Thoracic aorta (tissue), 2 donors: ENCODE measurements around the gene SEMA6D. TPM values are rescaled to one million over a fixed set of nuclear protein-coding genes. Genes with fewer than 3 reads are reported as not detected.

Experiments used
- ATAC-seq: fragments of 150-250 bp; one replicate; pipeline ENCODE4 v1.8.0; 2017; ENCODE audit warnings: low read depth; ENCODE audit not compliant: insufficient number of reproducible peaks, low FRiP score
- DNase-seq: peaks from one replicate; pipeline ENCODE4 v3.0.0-alpha.2; 2020; ENCODE audit warnings: low spot score
- H3K27ac ChIP-seq, 2 donors: fragments of 200-600 bp; sonication (generic); 1 replicate in 1 of 2; 2 replicates in 1 of 2; pipeline ENCODE4 v1.5.1; 2016; ENCODE audit warnings: mild to moderate bottlenecking in 2 of 2, moderate library complexity in 2 of 2
- H3K27me3 ChIP-seq: fragments of 200-600 bp; sonication (generic); replicated peaks from 2 replicates; pipeline ENCODE4 v1.6.0; 2016; ENCODE audit warnings: mild to moderate bottlenecking; ENCODE audit not compliant: insufficient read depth
- H3K36me3 ChIP-seq: fragments of 200-600 bp; sonication (generic); one replicate; pipeline ENCODE4 v1.5.1; 2016
- H3K4me1 ChIP-seq, 2 donors: fragments of 200-600 bp; sonication (generic); 1 replicate in 1 of 2; 2 replicates in 1 of 2; pipeline versions ENCODE4 v1.5.1 to v1.6.0; 2016; ENCODE audit warnings: low read depth in 2 of 2, mild to moderate bottlenecking in 1 of 2; ENCODE audit not compliant: control insufficient read depth in 1 of 2
- H3K4me3 ChIP-seq: fragments of 200-600 bp; sonication (generic); 2 replicates; pipeline ENCODE4 v1.5.1; 2016; ENCODE audit warnings: mild to moderate bottlenecking
- H3K9me3 ChIP-seq: fragments of 200-600 bp; sonication (generic); 2 replicates; pipeline ENCODE4 v1.5.1; 2016
- CTCF ChIP-seq: fragments of 200-600 bp; sonication (generic); IDR thresholded peaks from one replicate; pipeline ENCODE4 v1.5.1; 2019; ENCODE audit warnings: antibody characterized with exemption
- total RNA-seq, 2 donors: library from RNA; depleted of rRNA; stranded (reverse); fragments of >200 nt; gene quantifications; one replicate each; pipeline versions ENCODE4 v1.1.0 to v1.2.3, GENCODE V29; 2016

Gene SEMA6D
- total RNA-seq, 2 donors from 2014 or later = 12.9 to 15.3 TPM

- Histone ChIP-seq H3K9me3 (no peaks in the 10 kb centered on the region), H3K4me1 (peaks cover 13 to 53% of the 10 kb centered on the region in 2 donors), H3K27me3 (no peaks in the 10 kb centered on the region), H3K4me3 (no peak overlapping the region), H3K36me3 (no peaks in the 10 kb centered on the region), H3K27ac (no peak overlapping the region)
- TF ChIP-seq CTCF = no peak
- ATAC-seq = no peak
- DNase-seq = no peak
Measured at GRCh38 chr15:47727676-47728075, 10.4 kb downstream of the SEMA6D start.

GRCh38 chr15:47728426-47728825 lies 11.1 kb downstream of the SEMA6D start:
- Histone ChIP-seq H3K4me3 (no peak overlapping the region), H3K27ac (no peak overlapping the region), H3K4me1 (peaks cover 13 to 47% of the 10 kb centered on the region in 2 donors), H3K9me3 (no peaks in the 10 kb centered on the region), H3K27me3 (no peaks in the 10 kb centered on the region), H3K36me3 (no peaks in the 10 kb centered on the region)
- TF ChIP-seq CTCF = no peak
- DNase-seq = no peak
- ATAC-seq = no peak

- Histone ChIP-seq H3K9me3 (no peaks in the 10 kb centered on the region), H3K4me3 (no peak overlapping the region), H3K27me3 (no peaks in the 10 kb centered on the region), H3K4me1 (peaks cover 13 to 42% of the 10 kb centered on the region in 2 donors), H3K36me3 (no peaks in the 10 kb centered on the region), H3K27ac (no peak overlapping the region)
- no peak for ATAC-seq
- DNase-seq = no peak
- no peak for TF ChIP-seq CTCF
Measured at GRCh38 chr15:47728886-47729285, 11.6 kb downstream of the SEMA6D start.

- no peak for TF ChIP-seq CTCF
- Histone ChIP-seq H3K27ac (no peak overlapping the region), H3K36me3 (no peaks in the 10 kb centered on the region), H3K4me1 (peaks cover 5 to 30% of the 10 kb centered on the region in 2 donors), H3K9me3 (no peaks in the 10 kb centered on the region), H3K4me3 (no peak overlapping the region), H3K27me3 (no peaks in the 10 kb centered on the region)
- no peak for DNase-seq
- ATAC-seq = no peak
Measured at GRCh38 chr15:47731230-47731629, 13.9 kb downstream of the SEMA6D start.

- no peak for DNase-seq
- H3K27me3 ChIP-seq = no peaks in the 10 kb centered on the region
- no peak overlapping the region for H3K27ac ChIP-seq
- no peak for TF ChIP-seq CTCF
- no peak for ATAC-seq
- no peak overlapping the region for H3K4me3 ChIP-seq
- H3K36me3 ChIP-seq = no peaks in the 10 kb centered on the region
- peaks cover 0 to 29% of the 10 kb centered on the region in 2 donors for H3K4me1 ChIP-seq
- no peaks in the 10 kb centered on the region for H3K9me3 ChIP-seq
Measured at GRCh38 chr15:47732248-47732647, 14.9 kb downstream of the SEMA6D start.
